Measurements from ENCODE around the gene CNTNAP2. TPM values are rescaled to one million over a fixed set of nuclear protein-coding genes. Genes with fewer than 3 reads are reported as not detected.

Gene CNTNAP2
- total RNA-seq, 1 donor from 2014 or later: 5.4 TPM

GRCh38 chr7:147700702-147701101 lies 1584.1 kb downstream of the CNTNAP2 start:
- Mint-ChIP-seq H3K27me3 (ENCODE audit: unreplicated experiment) (peaks cover 2% of the 10 kb centered on the region), H3K36me3 (ENCODE audit: low read depth, unreplicated experiment) (no peaks in the 10 kb centered on the region), H3K4me3 (ENCODE audit: unreplicated experiment) (no peak overlapping the region), H3K9me3 (ENCODE audit: unreplicated experiment) (peaks cover 4% of the 10 kb centered on the region), H3K4me1 (ENCODE audit: unreplicated experiment) (no peaks in the 10 kb centered on the region), H3K27ac (ENCODE audit: unreplicated experiment) (no peak overlapping the region)
- no peak for TF ChIP-seq CTCF (IDR thresholded peaks at IDR 0.05; ENCODE audit: unreplicated experiment)
- DNase-seq (ENCODE audit: low spot score): no peak

DNA sequence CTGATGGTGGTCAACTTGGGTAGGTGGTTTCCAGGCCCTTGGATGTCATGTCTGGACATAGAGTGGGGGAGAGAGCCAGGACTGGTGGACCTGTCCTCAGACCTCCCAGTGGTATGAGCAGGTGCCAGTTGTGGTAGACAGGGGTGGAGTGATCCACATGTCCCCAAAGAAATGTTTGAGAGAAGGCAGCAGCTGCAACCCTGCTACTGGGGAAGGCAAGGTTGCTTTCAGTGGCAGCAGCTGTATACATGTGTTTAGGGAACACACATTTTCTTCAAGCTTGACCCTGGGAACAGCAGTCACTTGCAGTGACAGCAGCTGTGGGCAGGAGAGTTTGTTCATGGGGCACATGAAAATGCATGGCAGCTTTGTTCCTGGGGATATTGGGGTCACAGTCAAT lies 1591.3 kb downstream of the CNTNAP2 start:
- Mint-ChIP-seq H3K27ac (ENCODE audit: unreplicated experiment) (no peak overlapping the region), H3K36me3 (ENCODE audit: low read depth, unreplicated experiment) (no peaks in the 10 kb centered on the region), H3K4me3 (ENCODE audit: unreplicated experiment) (no peak overlapping the region)

DNA sequence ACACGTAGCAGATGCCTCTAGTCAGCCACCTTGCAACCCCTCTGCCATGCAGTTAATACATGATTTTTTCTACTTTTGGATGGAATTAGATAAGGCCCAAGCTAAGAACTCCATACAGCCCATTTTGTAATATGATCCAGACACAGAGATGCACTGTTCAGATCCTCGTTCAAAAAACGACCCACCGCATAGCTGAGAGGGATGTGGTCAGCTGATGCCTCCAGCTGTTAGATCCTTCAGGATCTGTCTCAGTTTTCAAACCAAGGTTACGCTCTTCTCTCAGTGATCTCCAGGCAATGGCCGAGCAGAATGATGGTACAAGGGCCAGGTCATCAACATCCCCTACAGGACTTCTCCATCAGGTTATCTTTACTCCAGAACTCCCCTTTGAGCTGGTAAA lies 1592.3 kb downstream of the CNTNAP2 start:
- no peak overlapping the region for H3K4me3 Mint-ChIP-seq (ENCODE audit: unreplicated experiment)
- DNase-seq (ENCODE audit: low spot score): no peak
- no peak overlapping the region for H3K27ac Mint-ChIP-seq (ENCODE audit: unreplicated experiment)
- no peaks in the 10 kb centered on the region for H3K36me3 Mint-ChIP-seq (ENCODE audit: low read depth, unreplicated experiment)
- H3K27me3 Mint-ChIP-seq (ENCODE audit: unreplicated experiment): peaks cover 5% of the 10 kb centered on the region
- H3K9me3 Mint-ChIP-seq (ENCODE audit: unreplicated experiment): peaks cover 6% of the 10 kb centered on the region
- TF ChIP-seq CTCF (IDR thresholded peaks at IDR 0.05; ENCODE audit: unreplicated experiment): no peak
- no peaks in the 10 kb centered on the region for H3K4me1 Mint-ChIP-seq (ENCODE audit: unreplicated experiment)

More for the DNA sequence above, 1591.3 kb downstream of the CNTNAP2 start:
- H3K4me1 Mint-ChIP-seq (ENCODE audit: unreplicated experiment): no peaks in the 10 kb centered on the region
- no peak for TF ChIP-seq CTCF (IDR thresholded peaks at IDR 0.05; ENCODE audit: unreplicated experiment)
- H3K27me3 Mint-ChIP-seq (ENCODE audit: unreplicated experiment): peaks cover 5% of the 10 kb centered on the region
- peaks cover 1% of the 10 kb centered on the region for H3K9me3 Mint-ChIP-seq (ENCODE audit: unreplicated experiment)
- DNase-seq (ENCODE audit: low spot score): no peak

DNA sequence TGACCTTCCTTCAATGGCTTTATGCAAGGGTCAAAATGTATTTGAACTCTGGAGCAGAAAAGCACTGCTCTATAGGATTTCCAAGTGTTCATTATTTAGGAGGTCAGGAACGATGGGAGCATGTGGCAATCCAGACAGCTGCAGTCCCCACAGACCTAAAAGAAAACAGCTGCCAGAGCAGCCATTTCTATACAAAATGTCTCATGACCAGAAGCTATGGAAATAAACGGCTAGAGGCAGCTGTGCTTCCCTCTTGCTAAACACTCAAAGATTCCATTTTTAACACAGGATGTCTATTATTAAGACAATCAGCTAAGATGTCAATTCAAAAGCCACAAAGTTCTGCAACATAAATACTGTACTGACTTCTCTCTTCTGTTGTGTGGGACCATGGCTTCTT lies 1594.8 kb downstream of the CNTNAP2 start:
- H3K36me3 Mint-ChIP-seq (ENCODE audit: low read depth, unreplicated experiment): no peaks in the 10 kb centered on the region
- no peak for DNase-seq (ENCODE audit: low spot score)
- H3K4me3 Mint-ChIP-seq (ENCODE audit: unreplicated experiment): no peak overlapping the region
- no peak for TF ChIP-seq CTCF (IDR thresholded peaks at IDR 0.05; ENCODE audit: unreplicated experiment)
- peaks cover 6% of the 10 kb centered on the region for H3K9me3 Mint-ChIP-seq (ENCODE audit: unreplicated experiment)
- H3K27me3 Mint-ChIP-seq (ENCODE audit: unreplicated experiment): peaks cover 3% of the 10 kb centered on the region
- no peak overlapping the region for H3K27ac Mint-ChIP-seq (ENCODE audit: unreplicated experiment)
- no peaks in the 10 kb centered on the region for H3K4me1 Mint-ChIP-seq (ENCODE audit: unreplicated experiment)

- no peak overlapping the region for H3K27ac Mint-ChIP-seq (ENCODE audit: unreplicated experiment)
- no peaks in the 10 kb centered on the region for H3K9me3 Mint-ChIP-seq (ENCODE audit: unreplicated experiment)
These were observed 1605.6 kb downstream of the CNTNAP2 start for GRCh38 chr7:147721962-147722830.

More at GRCh38 chr7:147721962-147722830, 1605.6 kb downstream of the CNTNAP2 start:
- Mint-ChIP-seq H3K27me3 (ENCODE audit: unreplicated experiment) (no peaks in the 10 kb centered on the region), H3K36me3 (ENCODE audit: low read depth, unreplicated experiment) (no peaks in the 10 kb centered on the region), H3K4me1 (ENCODE audit: unreplicated experiment) (no peaks in the 10 kb centered on the region), H3K4me3 (ENCODE audit: unreplicated experiment) (no peak overlapping the region)
- DNase-seq (ENCODE audit: low spot score): no peak
- no peak for TF ChIP-seq CTCF (IDR thresholded peaks at IDR 0.05; ENCODE audit: unreplicated experiment)
